ENCODE results near the gene PBX1. TPM values are rescaled to one million over a fixed set of nuclear protein-coding genes. Genes with fewer than 3 reads are reported as not detected.
A peak's percentile ranks its signal among the peaks of the same experiment; 100 is the strongest.
"Not testable (repeated sequence)": the region's sequence is repeated elsewhere in the genome, so short reads cannot be mapped to it uniquely, and the experiment has no call there.

The PBX1 gene
- total RNA-seq, 2 donors from 2014 or later = 55.4 to 56.2 TPM

GRCh38 chr1:164649146-164649545 is 90.2 kb downstream of the PBX1 start:
- intact Hi-C loops (cut with DNase I, micrococcal nuclease) = no loop called here
- DNase-seq = no peak
- ATAC-seq = no peak

- ATAC-seq = peak; percentile 32
- intact Hi-C loops (cut with DNase I, micrococcal nuclease) = no loop called here
Observed at GRCh38 chr1:164650531-164650930, 91.5 kb downstream of the PBX1 start.

GRCh38 chr1:164651351-164651951 is 92.5 kb downstream of the PBX1 start:
- intact Hi-C loops (cut with DNase I, micrococcal nuclease) = no loop called here
- ATAC-seq (peak; percentile 87), DNase-seq (peak; percentile 52 to 80)

More at GRCh38 chr1:164650531-164650930, 91.5 kb downstream of the PBX1 start:
- DNase-seq = no peak

- DNase-seq (peak; percentile 37 to 48), ATAC-seq (peak; percentile 45)
- intact Hi-C loops (cut with DNase I, micrococcal nuclease) = not testable (repeated sequence)
Observed at GRCh38 chr1:164652969-164653368, 94.0 kb downstream of the PBX1 start.

GRCh38 chr1:164653705-164654104 is 94.7 kb downstream of the PBX1 start:
- intact Hi-C loops (cut with DNase I, micrococcal nuclease) = no loop called here
- DNase-seq = no peak
- no peak for ATAC-seq

- intact Hi-C loops (cut with DNase I, micrococcal nuclease) = no loop called here
- no peak for ATAC-seq
- no peak for DNase-seq
Observed at GRCh38 chr1:164654200-164654599, 95.2 kb downstream of the PBX1 start.

GRCh38 chr1:164658864-164659263 is 99.9 kb downstream of the PBX1 start:
- ATAC-seq (no peak), DNase-seq (no peak)
- intact Hi-C loops (cut with DNase I, micrococcal nuclease) = no loop called here

- ATAC-seq = peak; percentile 92
- DNase-seq = peak in 1 of 2 donors; percentile 44
- intact Hi-C loops (cut with DNase I, micrococcal nuclease) = no loop called here
Observed at GRCh38 chr1:164659621-164660411, 100.8 kb downstream of the PBX1 start.

GRCh38 chr1:164660412-164660772 is 101.4 kb downstream of the PBX1 start:
- ATAC-seq (peak; percentile 71), DNase-seq (no peak)
- intact Hi-C loops (cut with DNase I, micrococcal nuclease) = no loop called here

GRCh38 chr1:164660775-164661174 is 101.8 kb downstream of the PBX1 start:
- ATAC-seq (no peak), DNase-seq (no peak)
- intact Hi-C loops (cut with DNase I, micrococcal nuclease) = no loop called here

- DNase-seq = no peak
- ATAC-seq = no peak
- intact Hi-C loops (cut with DNase I, micrococcal nuclease) = no loop called here
Observed at GRCh38 chr1:164662462-164662861, 103.5 kb downstream of the PBX1 start.

- no peak for DNase-seq
- no peak for ATAC-seq
- intact Hi-C loops (cut with DNase I, micrococcal nuclease) = no loop called here
Observed at GRCh38 chr1:164662955-164663354, 104.0 kb downstream of the PBX1 start.

- DNase-seq (no peak), ATAC-seq (no peak)
- intact Hi-C loops (cut with DNase I, micrococcal nuclease) = no loop called here
Observed at GRCh38 chr1:164664127-164664526, 105.1 kb downstream of the PBX1 start.

- ATAC-seq = no peak
- DNase-seq = no peak
- intact Hi-C loops (cut with DNase I, micrococcal nuclease) = no loop called here
Observed at GRCh38 chr1:164667001-164667400, 108.0 kb downstream of the PBX1 start.

- intact Hi-C loops (cut with DNase I, micrococcal nuclease) = no loop called here
- DNase-seq = no peak
- no peak for ATAC-seq
Observed at GRCh38 chr1:164667600-164667999, 108.6 kb downstream of the PBX1 start.

GRCh38 chr1:164668491-164669400 is 109.8 kb downstream of the PBX1 start:
- DNase-seq (no peak), ATAC-seq (no peak)
- intact Hi-C loops (cut with DNase I, micrococcal nuclease) = no loop called here

GRCh38 chr1:164670026-164670425 is 111.0 kb downstream of the PBX1 start:
- intact Hi-C loops (cut with DNase I, micrococcal nuclease) = no loop called here
- ATAC-seq = no peak
- no peak for DNase-seq

GRCh38 chr1:164670786-164671185 is 111.8 kb downstream of the PBX1 start:
- intact Hi-C loops (cut with DNase I, micrococcal nuclease) = no loop called here
- ATAC-seq (no peak), DNase-seq (no peak)

GRCh38 chr1:164671323-164671965 is 112.5 kb downstream of the PBX1 start:
- ATAC-seq (no peak), DNase-seq (no peak)
- intact Hi-C loops (cut with DNase I, micrococcal nuclease) = no loop called here

All from left colon (tissue), 2 donors.